Vagina (tissue), 2 donors: ENCODE data around the gene EFCAB10.
"Not testable (repeated sequence)": the region's sequence is repeated elsewhere in the genome, so short reads cannot be mapped to it uniquely, and the experiment has no call there.

ENCODE experiments used
- POLR2A ChIP-seq, 2 donors: fragments of 450-650 bp; IDR thresholded peaks; one replicate each; pipeline ENCODE4 v1.6.1; 2017; ENCODE audit warnings: antibody characterized with exemption in 2 of 2, mild to moderate bottlenecking in 2 of 2, moderate library complexity in 2 of 2
- POLR2AphosphoS5 ChIP-seq, 2 donors: sonication (generic); formaldehyde crosslinking; IDR thresholded peaks; one replicate each; pipeline ENCODE4 v1.9.0; 2017; ENCODE audit warnings: antibody characterized with exemption in 2 of 2, mild to moderate bottlenecking in 2 of 2, low read depth in 1 of 2; ENCODE audit not compliant: insufficient read depth in 1 of 2
- TF ChIP-seq, protein P1 (sequence below), 3 experiments: fragments of 450-650 bp in 2 of 3; fragments of 200-600 bp in 1 of 3; sonication (generic) in 1 of 3; IDR thresholded peaks; one replicate each; pipeline ENCODE4 v1.5.1; 2017 to 2019; ENCODE audit warnings: antibody characterized with exemption in 3 of 3, mild to moderate bottlenecking in 2 of 3, moderate library complexity in 2 of 3

DNA sequence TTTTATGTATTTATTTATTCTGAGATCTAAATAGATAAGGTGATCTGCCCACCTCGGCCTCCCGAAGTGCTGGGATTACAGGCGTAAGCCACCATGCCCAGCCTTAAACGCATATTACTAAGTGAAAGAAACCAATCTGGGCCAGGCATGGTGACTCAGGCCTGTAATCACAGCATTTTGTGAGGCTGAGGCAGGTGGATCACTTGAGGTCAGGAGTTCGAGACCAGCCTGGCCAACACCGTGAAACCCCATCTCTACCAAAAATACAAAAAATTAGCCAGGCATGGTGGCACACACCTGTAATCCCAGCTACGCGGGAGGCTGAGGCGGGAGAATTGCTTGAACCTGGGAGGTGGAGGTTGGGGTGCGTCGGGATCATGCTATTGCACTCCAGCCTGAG, 56.9 kb downstream of the EFCAB10 start:
- TF ChIP-seq, protein P1, sequence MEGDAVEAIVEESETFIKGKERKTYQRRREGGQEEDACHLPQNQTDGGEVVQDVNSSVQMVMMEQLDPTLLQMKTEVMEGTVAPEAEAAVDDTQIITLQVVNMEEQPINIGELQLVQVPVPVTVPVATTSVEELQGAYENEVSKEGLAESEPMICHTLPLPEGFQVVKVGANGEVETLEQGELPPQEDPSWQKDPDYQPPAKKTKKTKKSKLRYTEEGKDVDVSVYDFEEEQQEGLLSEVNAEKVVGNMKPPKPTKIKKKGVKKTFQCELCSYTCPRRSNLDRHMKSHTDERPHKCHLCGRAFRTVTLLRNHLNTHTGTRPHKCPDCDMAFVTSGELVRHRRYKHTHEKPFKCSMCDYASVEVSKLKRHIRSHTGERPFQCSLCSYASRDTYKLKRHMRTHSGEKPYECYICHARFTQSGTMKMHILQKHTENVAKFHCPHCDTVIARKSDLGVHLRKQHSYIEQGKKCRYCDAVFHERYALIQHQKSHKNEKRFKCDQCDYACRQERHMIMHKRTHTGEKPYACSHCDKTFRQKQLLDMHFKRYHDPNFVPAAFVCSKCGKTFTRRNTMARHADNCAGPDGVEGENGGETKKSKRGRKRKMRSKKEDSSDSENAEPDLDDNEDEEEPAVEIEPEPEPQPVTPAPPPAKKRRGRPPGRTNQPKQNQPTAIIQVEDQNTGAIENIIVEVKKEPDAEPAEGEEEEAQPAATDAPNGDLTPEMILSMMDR (IDR thresholded peaks at IDR 0.05), result not testable (repeated sequence)
- TF ChIP-seq POLR2A (IDR thresholded peaks at IDR 0.05); POLR2AphosphoS5 (IDR thresholded peaks at IDR 0.05; ENCODE audit: insufficient read depth in 1 of 2, low read depth in 1 of 2): not testable (repeated sequence)
